SK-N-SH (cell line): ENCODE measurements around the gene SCART1. TPM values are rescaled to one million over a fixed set of nuclear protein-coding genes. Genes with fewer than 3 reads are reported as not detected.
"Not testable (repeated sequence)": the region's sequence is repeated elsewhere in the genome, so short reads cannot be mapped to it uniquely, and the experiment has no call there.

Source experiments
- CTCF ChIA-PET: fragments of 300-600, 350-600 bp; formaldehyde crosslinking; extraction: SDS; loops from one replicate; lab custom pipeline; 2021; lab: Yijun Ruan, JAX
- POLR2A ChIA-PET: fragments of 350-600 bp; sonication (Branson Sonifier 250); formaldehyde crosslinking; extraction: SDS; loops from one replicate; lab custom pipeline; 2020; ENCODE audit warnings: antibody characterized with exemption, inconsistent platforms; lab: Yijun Ruan, JAX
- DNase-seq: peaks from one replicate; pipeline ENCODE4 v3.0.0; 2012
- H2AFZ ChIP-seq: fragments of 200-600 bp; sonication (generic); 2 replicates; pipeline ENCODE4 v1.8.1; 2016; ENCODE audit warnings: antibody characterized with exemption, mild to moderate bottlenecking, low read depth
- H3F3A ChIP-seq: fragments of 200-600 bp; sonication (generic); replicated peaks from 2 replicates; pipeline ENCODE3; 2016; ENCODE audit warnings: antibody characterized with exemption, mild to moderate bottlenecking; ENCODE audit not compliant: insufficient read depth
- H3K27ac ChIP-seq, 2 experiments: fragments of 200-500 bp in 1 of 2; fragments of 200-600 bp in 1 of 2; sonication (Bioruptor generic) in 1 of 2; sonication (generic), shearing (Covaris generic) in 1 of 2; 2 replicates each; pipeline versions ENCODE4 v1.5.1 to v1.6.1; 2014 to 2016; ENCODE audit warnings: low read depth in 2 of 2, inconsistent platforms in 1 of 2, low read length in 1 of 2, mild to moderate bottlenecking in 1 of 2, mixed read lengths in 1 of 2
- H3K27me3 ChIP-seq: fragments of 200-600 bp; sonication (generic), shearing (Covaris generic); 2 replicates; pipeline ENCODE4 v1.6.1; 2016; ENCODE audit warnings: mixed run types; ENCODE audit not compliant: insufficient read depth
- H3K36me3 ChIP-seq, 2 experiments: fragments of 200-500 bp in 1 of 2; fragments of 200-600 bp in 1 of 2; sonication (Bioruptor generic) in 1 of 2; sonication (generic) in 1 of 2; replicated peaks in 1 of 2; 2 replicates each; pipeline versions ENCODE3 to v1.5.1; 2014 to 2016; ENCODE audit warnings: low read length in 1 of 2, mild to moderate bottlenecking in 1 of 2; ENCODE audit not compliant: insufficient read depth in 2 of 2, control insufficient read depth in 1 of 2
- H3K4me1 ChIP-seq, 2 experiments: fragments of 200-500 bp in 1 of 2; fragments of 200-600 bp in 1 of 2; sonication (Bioruptor generic) in 1 of 2; sonication (generic), shearing (Covaris generic) in 1 of 2; 2 replicates each; pipeline versions ENCODE4 v1.5.1 to v1.6.1; 2014 to 2016; ENCODE audit warnings: low read depth in 1 of 2, low read length in 1 of 2, mixed run types in 1 of 2; ENCODE audit not compliant: insufficient read depth in 2 of 2, control insufficient read depth in 1 of 2
- H3K4me2 ChIP-seq: fragments of 200-600 bp; sonication (generic), shearing (Covaris generic); 2 replicates; pipeline ENCODE4 v1.6.1; 2017; ENCODE audit warnings: mixed run types
- H3K4me3 ChIP-seq, 2 experiments: fragments of 200-500 bp in 1 of 2; fragments of 200-600 bp in 1 of 2; sonication (Bioruptor generic) in 1 of 2; sonication (generic), shearing (Covaris generic) in 1 of 2; 2 replicates each; pipeline versions ENCODE4 v1.5.1 to v1.8.1; 2014 to 2016; ENCODE audit warnings: low read depth in 2 of 2, inconsistent platforms in 1 of 2, low read length in 1 of 2, mild to moderate bottlenecking in 1 of 2, mixed read lengths in 1 of 2, moderate library complexity in 1 of 2
- H3K79me2 ChIP-seq: fragments of 200-600 bp; sonication (generic); 2 replicates; pipeline ENCODE4 v1.8.1; 2017; ENCODE audit warnings: mild to moderate bottlenecking; ENCODE audit not compliant: insufficient read depth
- H3K9ac ChIP-seq: fragments of 200-600 bp; sonication (generic); 2 replicates; pipeline ENCODE4 v1.6.1; 2017; ENCODE audit warnings: mixed run types
- H3K9me2 ChIP-seq: fragments of 200-600 bp; sonication (generic); 2 replicates; pipeline ENCODE4 v1.6.1; 2017; ENCODE audit warnings: mixed run types
- H3K9me3 ChIP-seq: fragments of 200-600 bp; sonication (generic); 2 replicates; pipeline ENCODE4 v1.6.1; 2017; ENCODE audit warnings: mixed run types, mild to moderate bottlenecking, moderate library complexity
- H4K20me1 ChIP-seq: fragments of 200-600 bp; sonication (generic); 2 replicates; pipeline ENCODE4 v1.6.1; 2017; ENCODE audit warnings: mild to moderate bottlenecking, mixed run types; ENCODE audit not compliant: insufficient read depth
- RAD21 ChIP-seq: IDR thresholded peaks from 2 replicates; pipeline ENCODE4 v1.6.1; 2012; ENCODE audit warnings: mild to moderate bottlenecking, low read length
- TEAD4 ChIP-seq: IDR thresholded peaks from 2 replicates; pipeline ENCODE4 v1.4.0; 2012; ENCODE audit warnings: mild to moderate bottlenecking, borderline replicate concordance; ENCODE audit not compliant: insufficient read depth
- WGBS: methylation state at CpG from one replicate; pipeline ENCODE4 v1.1.6; 2017; ENCODE audit warnings: low lambda C conversion rate; 5-methylcytosine and 5-hydroxymethylcytosine counted together
- polyA plus RNA-seq, 3 experiments: library from polyadenylated mRNA; depleted of rRNA; stranded (reverse); fragments of >200 nt; gene quantifications; 2 replicates each; pipeline ENCODE4 v1.2.3, GENCODE V29; 2012

The SCART1 gene
- polyA plus RNA-seq, 1 of the 3 experiments (the other 2 are of a cell fraction): 2.1 TPM

GRCh38 chr10:133516057-133516456 lies 62.3 kb downstream of the SCART1 start (continued):
- TF ChIP-seq RAD21: no peak
- TF ChIP-seq TEAD4: no peak

DNA sequence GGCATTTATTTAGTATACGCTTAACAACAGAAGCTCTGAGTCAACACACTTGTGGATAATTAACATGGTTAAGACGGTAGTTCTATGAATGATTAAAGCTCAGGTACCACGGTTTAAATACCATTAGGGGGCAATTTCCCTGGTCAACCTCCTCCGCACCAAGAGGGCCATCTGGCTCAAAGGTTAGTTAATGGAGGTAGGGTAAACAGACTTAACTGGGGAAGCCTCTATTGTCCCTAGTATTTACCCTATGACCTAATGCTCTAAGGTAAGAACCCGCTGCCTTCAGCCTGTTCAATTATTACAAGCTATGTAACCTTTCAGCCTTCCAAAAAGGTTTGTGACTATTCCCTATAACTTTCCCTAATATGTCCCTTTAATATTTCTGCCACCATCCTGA lies 64.8 kb downstream of the SCART1 start:
- H3K9ac ChIP-seq, H3K9me3 ChIP-seq, H3F3A ChIP-seq, H3K79me2 ChIP-seq, DNase-seq, H3K27me3 ChIP-seq, H2AFZ ChIP-seq, H4K20me1 ChIP-seq, H3K9me2 ChIP-seq, H3K4me3 ChIP-seq, POLR2A ChIA-PET, H3K27ac ChIP-seq, H3K4me2 ChIP-seq, H3K4me1 ChIP-seq, H3K36me3 ChIP-seq: not testable (repeated sequence)
- CTCF ChIA-PET: interaction anchor here (2.5 kb wide), 1 partner anchor 189 kb away, joined by 12 read pairs; no protein-coding TSS in a partner anchor
- 35% methylated on average over 5 of the region's 5 CpGs for WGBS

Other genes starting within 250 kb of the SCART1 start
- gene UTF1, start 223.7 kb upstream of the SCART1 start, polyA plus RNA-seq (2012; rRNA removed): not detected in 2 replicates
- gene VENTX, start 216.1 kb upstream of the SCART1 start, polyA plus RNA-seq (2012; rRNA removed): not detected in 2 replicates
- gene ADAM8, start 177.1 kb upstream of the SCART1 start, polyA plus RNA-seq (2012; rRNA removed): 1.6 and 1.7 TPM in 2 replicates
- gene TUBGCP2, start 145.1 kb upstream of the SCART1 start, polyA plus RNA-seq (2012; rRNA removed): 47.4 and 49.1 TPM in 2 replicates
- 43.5 and 62.3 TPM in 2 replicates for gene ZNF511, start 145.0 kb upstream of the SCART1 start, polyA plus RNA-seq (2012; rRNA removed)
- 3.3 TPM in 2 replicates for gene CALY, start 117.0 kb upstream of the SCART1 start, polyA plus RNA-seq (2012; rRNA removed)
- 1.9 and 2.3 TPM in 2 replicates for gene PRAP1, start 106.6 kb upstream of the SCART1 start, polyA plus RNA-seq (2012; rRNA removed)
- 25.3 and 32.5 TPM in 2 replicates for gene FUOM, start 95.9 kb upstream of the SCART1 start, polyA plus RNA-seq (2012; rRNA removed)
- gene ECHS1, start 80.6 kb upstream of the SCART1 start, polyA plus RNA-seq (2012; rRNA removed): 72.1 and 97.8 TPM in 2 replicates
- gene PAOX, start 74.7 kb upstream of the SCART1 start, polyA plus RNA-seq (2012; rRNA removed): 6.2 and 6.6 TPM in 2 replicates
- gene MTG1, start 59.8 kb upstream of the SCART1 start, polyA plus RNA-seq (2012; rRNA removed): 86.4 and 90.7 TPM in 2 replicates
- 0.78 and 1.2 TPM in 2 replicates for gene SPRN, start 29.3 kb upstream of the SCART1 start, polyA plus RNA-seq (2012; rRNA removed)
- 0.61 and 1.3 TPM in 2 replicates for gene CYP2E1, start 73.4 kb downstream of the SCART1 start, polyA plus RNA-seq (2012; rRNA removed)
- gene SYCE1, start 111.6 kb downstream of the SCART1 start, polyA plus RNA-seq (2012; rRNA removed): not detected in 2 replicates
- gene FRG2B, start 172.8 kb downstream of the SCART1 start, polyA plus RNA-seq (2012; rRNA removed): not detected in 2 replicates